Dermis microvascular lymphatic vessel endothelial cell (primary cell): Measurements from ENCODE around the gene DLK1. TPM values are rescaled to one million over a fixed set of nuclear protein-coding genes. Genes with fewer than 3 reads are reported as not detected.

Experiments
- DNase-seq, 2 donors: peaks; one replicate each; pipeline versions ENCODE4 v3.0.0 to v3.0.0-alpha.2; 2010; ENCODE audit warnings: low read depth in 2 of 2
- total RNA-seq: library from RNA; depleted of rRNA; stranded (reverse); fragments of >200 nt; gene quantifications from 2 replicates; pipeline ENCODE4 v1.2.1, GENCODE V29; 2014

The DLK1 gene
- total RNA-seq, 1 donor from 2014 or later, result not detected

DNA sequence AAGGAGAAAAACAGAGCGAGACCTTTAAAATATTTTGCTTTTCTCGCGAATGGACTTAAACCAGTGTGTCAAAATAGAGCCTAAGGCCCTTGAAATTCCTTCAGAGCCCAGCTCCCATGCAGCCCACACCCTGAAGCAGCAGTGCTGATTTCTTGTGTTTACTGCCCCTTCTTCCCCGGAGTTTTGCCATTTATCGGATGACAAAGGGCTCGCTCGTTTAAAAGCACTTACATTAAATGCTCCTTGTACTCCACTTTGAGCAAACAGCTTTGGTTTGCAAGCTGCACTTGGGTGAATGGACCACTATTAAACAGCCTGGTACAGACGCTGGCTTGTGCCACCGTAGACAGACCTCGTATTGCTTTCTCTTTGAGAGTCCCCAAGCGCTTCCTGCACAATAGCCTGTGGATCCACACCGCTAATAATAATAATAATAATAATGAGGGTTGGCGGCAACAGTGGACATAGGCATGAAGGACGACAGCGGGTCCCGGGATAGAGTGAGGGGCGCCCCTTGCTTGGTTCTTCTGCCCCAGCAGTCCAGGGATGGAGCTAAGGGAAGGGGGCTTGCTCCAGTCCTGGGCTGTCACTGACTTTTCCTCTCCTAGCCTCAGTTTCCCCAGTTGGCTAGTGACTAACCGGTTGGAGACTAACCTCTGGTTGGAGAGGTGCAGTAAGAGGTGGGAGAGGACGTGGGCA is 6.6 kb downstream of the DLK1 start:
- DNase-seq, result no peak

DNA sequence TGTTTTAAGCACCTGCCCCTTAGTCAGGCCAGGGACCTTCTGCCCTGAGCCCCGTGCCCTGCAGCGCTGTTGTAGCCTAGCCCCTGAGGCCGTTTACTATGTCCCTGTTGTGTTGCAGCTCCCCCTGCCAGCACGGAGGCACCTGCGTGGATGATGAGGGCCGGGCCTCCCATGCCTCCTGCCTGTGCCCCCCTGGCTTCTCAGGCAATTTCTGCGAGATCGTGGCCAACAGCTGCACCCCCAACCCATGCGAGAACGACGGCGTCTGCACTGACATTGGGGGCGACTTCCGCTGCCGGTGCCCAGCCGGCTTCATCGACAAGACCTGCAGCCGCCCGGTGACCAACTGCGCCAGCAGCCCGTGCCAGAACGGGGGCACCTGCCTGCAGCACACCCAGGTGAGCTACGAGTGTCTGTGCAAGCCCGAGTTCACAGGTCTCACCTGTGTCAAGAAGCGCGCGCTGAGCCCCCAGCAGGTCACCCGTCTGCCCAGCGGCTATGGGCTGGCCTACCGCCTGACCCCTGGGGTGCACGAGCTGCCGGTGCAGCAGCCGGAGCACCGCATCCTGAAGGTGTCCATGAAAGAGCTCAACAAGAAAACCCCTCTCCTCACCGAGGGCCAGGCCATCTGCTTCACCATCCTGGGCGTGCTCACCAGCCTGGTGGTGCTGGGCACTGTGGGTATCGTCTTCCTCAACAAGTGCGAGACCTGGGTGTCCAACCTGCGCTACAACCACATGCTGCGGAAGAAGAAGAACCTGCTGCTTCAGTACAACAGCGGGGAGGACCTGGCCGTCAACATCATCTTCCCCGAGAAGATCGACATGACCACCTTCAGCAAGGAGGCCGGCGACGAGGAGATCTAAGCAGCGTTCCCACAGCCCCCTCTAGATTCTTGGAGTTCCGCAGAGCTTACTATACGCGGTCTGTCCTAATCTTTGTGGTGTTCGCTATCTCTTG is 7.6 kb downstream of the DLK1 start:
- no peak for DNase-seq

DNA sequence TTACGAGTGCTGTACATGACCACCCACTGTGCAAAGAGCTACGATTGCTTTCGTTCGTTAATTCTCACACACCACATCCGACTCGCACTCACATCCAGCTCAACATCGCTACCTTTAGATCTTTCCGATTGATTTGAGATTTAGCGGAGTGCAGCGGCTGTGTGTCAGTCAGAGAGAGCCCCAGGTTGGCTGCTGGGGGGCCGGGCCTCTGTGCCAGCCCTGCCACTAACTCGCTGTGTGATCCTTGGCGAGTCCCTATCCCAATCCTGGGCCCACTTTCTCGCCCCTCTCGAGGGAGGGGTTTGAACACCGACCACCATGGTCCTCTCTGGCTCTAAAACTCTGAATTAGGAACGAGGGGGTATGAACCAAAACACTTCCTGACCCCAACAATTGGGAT is 8.6 kb downstream of the DLK1 start:
- DNase-seq, result no peak

DNA sequence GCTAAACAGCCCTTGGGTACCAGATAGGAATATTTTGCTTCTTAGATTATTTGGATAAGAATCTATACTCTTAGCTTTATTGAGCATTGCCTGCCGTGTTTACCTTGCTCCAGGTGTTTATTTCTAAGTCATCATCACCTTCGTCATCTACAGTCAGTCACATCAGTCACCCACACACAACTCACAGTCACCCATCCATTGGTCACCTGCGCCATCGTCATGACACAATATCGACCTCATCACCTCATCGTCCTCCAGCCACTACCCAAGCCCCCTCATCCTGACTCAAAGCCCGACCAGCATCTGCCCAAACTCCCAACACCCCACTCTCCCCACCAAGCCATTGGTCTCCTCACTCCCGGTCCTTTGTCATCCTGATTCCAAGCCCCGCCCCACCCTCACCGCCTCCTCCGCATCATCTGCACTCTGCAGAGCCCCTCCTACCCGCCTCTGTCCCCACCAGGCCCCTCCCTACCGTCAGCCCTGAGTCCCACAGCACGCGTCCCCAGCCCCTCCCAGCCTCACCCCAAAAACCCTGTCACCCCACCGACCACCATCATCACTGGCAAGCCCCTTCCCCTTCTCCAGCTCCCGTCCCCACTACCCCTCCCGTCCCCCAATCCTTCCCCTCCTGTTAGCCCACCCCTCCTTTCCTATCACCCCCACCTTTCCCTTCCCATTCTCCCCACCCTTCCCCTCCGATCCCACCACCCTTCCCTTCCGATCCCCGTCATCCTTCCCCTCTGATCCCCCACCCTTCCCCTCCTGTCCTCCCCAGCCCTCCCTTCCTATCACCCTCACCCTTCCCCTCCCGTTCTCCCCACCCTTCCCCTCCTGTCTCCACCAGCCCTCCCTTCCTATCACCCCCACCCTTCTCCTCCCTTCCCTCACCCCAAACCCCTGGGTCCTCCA is 9.8 kb downstream of the DLK1 start:
- DNase-seq, result no peak

DNA sequence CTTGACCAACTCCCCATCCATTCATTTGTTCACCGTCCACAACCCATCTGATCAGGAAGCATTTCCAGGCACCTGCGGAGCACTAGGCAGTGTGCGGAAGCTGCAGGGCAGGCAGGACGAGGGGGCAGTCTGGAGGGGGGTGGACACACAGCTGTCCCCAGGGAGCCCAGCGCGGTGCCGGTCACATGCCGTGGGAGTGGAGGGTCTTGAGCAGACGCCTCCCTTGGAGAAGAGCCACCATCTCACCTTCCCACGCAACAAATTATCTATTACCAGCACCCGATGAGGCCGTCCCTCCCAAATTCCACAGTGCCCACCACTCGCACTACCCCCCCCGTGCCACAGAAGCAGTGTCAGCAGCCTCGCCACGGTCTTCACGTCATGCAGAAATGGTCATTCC is 10.8 kb downstream of the DLK1 start:
- no peak for DNase-seq

DNA sequence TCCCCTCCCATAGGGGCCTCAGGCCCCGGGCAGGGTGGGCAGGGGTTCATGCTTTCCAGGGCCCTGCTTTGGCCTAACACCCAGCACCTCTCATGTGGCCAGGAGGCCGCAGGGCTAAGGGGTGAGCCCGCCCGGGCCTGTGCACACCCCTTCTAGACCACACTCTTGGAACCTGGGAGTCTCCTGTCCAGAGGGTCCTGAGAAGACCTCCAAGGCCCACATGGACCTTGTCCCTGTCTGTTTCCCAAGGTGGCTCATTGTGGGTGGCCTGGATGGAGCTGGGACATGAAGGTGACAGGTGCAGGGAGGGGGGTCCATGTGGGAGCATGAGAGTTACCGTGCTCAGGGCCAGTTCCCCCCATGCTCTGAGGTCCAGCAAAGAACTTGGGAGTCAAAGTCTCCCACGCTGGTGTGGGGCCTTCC is 11.6 kb downstream of the DLK1 start:
- DNase-seq, result no peak

DNA sequence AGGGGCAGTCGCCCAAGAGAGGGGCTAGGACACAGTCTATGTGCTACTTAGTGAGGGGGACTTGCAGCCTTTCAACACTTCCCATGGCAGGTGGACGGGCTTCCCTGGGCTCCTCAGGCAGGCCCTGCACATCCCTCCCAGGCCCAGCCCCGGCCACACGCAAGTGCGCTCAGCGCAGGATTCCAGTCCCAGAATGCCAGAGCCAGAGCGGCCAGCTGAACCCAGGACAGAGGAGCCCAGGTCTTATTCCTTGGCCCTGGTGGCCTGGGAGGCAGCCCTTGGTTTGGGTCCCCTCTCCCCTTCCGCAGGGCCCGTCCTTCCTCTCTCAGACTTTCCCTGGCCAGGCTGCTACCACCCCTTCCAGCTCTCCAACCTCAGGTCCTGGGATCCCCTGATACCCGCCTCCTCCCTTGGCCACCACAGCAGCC is 12.0 kb downstream of the DLK1 start:
- no peak for DNase-seq

DNA sequence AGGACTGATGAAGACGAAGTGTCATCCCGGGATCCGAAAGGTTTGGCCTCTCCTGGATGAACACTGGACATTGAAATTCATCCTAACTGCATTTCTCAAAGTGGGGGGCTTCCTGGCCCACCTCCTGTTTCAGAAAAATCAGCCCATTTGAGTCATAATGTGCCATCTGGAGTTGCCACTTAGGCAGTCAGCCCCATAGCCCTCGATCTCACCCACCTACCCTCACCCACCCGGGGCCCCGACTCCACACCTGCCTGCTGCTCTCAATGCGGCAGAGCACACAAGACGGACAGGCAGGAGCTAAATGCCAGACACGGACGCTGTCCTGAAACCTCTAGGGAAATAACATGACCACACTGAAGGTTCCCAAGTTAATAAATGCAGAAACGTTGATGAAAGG is 12.6 kb downstream of the DLK1 start:
- no peak for DNase-seq

DNA sequence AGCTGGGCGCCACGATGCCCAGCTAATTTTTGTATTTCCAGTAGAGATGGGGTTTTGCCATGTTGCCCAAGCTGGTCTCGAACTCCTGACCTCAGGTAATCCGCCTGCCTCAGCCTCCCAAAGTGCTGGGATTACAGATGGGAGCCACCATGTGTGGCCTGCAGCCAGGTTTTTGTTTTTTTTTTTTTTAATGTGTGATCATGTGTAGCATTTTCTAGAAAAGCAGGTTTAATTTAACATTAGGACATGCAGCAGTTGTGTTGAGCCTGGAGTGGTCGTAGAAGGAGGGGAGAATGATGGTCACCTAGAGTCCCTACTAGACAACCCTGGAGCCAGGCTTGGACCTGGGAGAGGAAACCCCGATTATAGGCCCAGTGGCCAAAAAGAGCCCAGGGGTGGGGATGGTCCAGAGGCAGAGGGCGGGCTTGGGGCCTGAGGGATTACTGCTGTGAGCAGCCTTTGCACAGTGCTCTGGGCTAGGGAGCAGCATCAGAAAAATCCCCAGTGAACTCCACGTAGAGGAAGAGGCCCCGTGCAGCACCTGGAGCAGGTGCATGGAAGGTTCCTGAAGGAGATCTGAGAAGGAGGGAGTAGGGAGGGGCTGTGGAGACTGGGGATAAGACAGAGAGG is 13.6 kb downstream of the DLK1 start:
- DNase-seq, result no peak

DNA sequence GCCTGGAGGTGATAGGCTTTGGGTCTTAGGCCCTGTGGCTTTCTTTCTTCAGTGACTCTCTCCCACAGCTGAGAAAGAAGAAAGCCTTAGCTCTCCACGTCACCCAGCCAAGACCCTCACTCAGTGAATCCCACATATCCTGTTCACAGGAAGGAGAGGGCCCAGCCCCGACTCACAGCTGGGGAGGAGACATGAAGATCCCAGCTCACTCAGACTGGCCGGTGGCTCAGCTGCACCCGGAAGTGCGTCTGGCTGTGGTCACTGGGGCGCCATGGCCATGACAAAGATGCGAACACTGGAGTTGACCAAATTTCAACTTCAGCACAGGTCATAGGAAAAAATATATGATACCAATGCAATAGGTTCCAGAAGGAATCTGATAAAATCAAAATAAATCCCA is 14.2 kb downstream of the DLK1 start:
- DNase-seq, result no peak

DNA sequence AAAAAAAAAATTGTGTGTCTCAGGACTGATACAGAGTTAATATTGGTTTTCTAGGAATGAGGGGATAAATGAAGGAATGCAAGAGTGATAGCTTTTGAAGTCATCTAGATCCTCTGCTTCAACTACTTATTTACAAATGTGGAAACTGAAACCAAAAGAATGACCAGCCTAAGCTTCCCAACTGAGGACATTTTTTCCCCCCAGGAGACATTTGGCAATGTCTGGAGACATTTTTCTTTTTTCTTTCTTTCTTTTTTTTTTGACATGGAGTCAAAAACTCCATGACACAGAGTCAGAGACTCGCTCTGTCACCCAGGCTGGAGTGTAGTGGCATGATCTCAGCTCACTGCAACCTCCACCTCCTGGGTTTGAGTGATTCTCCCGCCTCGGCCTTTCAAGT is 15.3 kb downstream of the DLK1 start:
- DNase-seq, result no peak

DNA sequence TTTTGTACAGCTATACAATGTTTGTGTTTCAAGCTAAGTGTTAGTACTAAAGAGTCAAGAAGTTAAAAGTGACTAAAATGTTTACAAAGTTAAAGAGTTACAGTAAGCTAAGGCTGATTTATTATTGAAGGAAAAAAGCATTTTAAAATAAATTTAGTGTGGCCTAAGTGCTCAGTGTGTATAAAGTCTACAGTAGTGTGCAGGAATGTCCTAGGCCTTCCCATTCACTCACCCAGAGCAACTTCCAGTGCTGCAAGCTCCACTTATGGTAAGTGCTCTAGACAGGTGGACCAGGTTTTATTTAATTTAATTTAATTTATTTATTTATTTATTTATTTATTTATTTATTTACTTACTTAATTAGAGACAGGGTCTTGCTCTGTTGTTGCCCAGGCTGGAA is 19.6 kb downstream of the DLK1 start:
- DNase-seq, result no peak

DNA sequence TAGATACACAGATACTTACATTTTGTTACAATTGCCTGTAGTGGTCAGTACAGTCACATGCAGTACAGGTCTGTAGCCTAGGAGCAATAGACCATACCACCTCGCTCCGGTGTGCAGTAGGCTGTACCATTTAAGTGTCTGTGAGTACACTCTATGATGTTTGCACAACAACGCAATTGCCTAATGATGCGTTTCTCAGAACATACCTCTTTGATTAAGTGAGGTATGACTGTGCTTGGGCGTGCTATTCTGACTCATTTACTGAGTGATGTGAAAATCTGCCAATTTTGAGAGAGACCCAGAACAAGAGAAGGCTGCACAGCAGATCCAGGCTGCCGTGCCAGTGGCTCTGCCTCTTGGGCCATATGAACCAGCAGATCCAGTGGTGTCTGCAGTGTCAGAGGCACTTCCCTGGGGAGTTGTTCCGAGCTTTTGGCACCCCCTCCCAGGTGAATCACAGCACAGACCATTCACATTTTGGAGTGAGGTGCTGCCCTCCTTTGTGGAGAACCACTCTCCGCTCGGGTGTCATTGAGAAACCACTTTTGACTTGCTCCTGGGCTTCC is 20.4 kb downstream of the DLK1 start:
- no peak for DNase-seq

DNA sequence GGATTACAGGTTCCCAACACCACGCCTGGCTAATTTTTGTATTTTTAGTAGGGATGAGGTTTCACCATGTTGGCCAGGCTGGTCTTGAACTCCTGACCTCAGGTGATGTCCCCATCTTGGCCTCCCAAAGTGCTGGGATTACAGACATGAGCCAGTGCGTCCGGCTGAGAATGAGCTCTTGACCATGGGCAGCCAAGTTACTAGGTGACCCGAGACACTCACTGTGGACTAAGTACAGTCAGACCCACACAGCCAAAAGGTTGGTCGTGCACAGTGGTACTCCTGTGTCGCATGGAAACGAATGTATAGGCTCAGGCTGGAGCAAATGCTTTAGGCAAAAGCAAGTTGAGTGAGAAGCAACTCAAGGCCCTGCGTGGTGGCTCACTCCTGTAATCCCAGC is 21.0 kb downstream of the DLK1 start:
- no peak for DNase-seq

DNA sequence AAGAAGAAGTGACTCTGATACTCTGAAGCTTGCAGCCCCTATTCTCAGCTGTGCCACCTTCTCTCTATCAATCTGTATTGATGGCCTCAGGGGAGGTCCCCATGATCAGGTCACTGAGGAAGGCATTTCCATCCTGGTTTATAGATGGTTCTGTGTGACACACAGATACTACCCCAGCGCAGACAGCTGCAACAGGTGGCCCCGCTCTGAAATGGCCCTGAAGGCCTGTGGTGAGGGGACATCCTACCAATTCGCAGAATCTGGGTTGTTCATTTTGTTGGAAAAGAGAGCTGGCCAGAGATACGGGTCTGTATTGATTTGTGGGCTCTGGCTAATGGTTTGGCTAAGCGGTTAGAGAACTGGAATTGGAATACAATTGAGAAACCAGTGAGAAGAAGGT is 21.7 kb downstream of the DLK1 start:
- DNase-seq, result no peak

DNA sequence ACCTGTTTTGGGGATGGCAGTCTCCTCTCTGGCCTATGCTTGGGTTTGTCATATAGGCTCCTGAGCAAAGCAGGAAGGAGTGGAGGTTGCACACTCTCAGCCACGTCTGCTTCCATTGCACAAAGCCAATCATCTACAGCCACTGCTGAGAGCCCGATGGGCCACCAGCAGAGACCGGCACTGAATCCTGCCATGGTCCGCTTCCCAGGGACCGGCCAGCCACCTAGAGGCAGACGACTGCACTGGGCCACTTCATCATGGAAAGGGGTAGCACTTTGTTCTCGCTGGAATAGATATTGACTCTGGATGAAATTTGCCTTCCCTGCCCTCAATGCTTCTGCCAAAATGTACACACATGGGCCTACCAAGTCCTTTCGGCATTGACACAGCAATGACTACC is 22.3 kb downstream of the DLK1 start:
- DNase-seq, result no peak

DNA sequence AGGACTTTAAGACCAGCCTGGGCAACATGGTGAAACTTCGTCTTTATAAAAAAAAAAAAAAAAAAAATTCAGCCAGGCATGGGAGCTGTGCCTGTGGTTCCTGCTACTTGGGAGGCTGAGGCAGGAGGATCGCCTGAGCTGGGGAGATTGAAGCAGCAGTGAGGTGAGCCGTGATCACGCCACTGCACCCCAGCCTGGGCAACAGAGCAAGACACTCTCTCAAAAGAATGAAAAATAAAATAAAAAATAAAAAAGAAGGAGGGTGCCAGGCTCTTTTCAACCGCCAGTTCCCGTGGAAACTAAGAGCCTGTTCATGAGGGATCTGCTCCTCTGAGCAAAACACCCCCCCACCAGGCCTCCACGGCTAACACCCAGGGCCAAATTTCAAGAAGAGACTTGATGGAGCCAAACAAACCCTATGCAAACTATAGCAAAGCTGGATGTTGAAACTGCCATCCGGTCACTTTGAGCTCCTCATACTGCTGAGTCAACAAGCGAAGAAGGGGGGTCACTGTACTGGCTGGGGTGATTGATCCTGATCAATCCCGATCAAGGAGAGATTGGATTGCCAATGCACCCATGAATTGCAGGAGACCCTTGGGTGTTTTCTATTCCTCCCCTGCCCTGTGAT is 23.4 kb downstream of the DLK1 start:
- DNase-seq, result no peak

DNA sequence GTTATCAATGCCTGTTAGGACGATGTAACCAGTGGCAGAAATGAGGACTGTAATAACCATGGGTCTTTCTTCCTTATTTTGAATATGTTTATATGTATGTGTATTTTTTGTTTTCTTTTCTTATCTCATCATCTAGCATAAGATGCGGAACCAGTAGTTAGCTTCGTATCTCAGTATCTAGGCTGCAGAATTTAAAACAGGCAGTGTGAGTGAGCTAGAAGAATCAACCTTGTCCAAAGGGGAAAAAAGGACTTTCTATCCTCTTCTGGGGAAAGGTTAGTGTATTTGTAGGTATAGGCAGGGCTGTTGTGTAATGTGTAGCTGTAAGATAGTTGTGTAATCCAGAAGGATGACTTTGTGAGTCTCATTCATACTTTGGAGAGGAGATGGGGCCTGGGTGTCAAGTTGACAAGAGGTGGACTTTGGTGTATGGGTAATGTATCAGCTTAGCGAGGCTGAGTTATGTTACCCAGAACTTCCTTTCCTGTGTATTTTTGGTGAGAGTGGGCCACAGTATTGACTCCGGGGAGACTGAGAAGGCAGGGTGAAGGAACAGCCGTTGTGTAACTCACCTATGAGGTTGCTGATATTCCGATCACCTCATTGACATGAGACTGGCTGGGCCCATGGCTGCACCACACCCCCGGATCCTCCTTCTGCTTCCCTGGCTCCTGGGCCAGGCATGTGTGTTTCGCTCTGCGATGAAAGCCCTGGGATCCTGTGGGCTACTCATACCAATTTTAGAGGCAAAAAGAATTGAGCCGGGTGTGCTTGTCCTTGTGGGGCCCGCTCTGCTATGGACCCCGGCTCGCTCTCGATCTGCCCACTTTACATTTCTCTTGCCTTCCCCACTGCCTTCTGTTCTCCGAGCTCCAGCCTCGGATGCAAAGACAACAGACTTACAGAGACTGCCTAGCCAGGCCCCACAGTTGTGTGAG is 24.3 kb downstream of the DLK1 start:
- DNase-seq, result no peak

DNA sequence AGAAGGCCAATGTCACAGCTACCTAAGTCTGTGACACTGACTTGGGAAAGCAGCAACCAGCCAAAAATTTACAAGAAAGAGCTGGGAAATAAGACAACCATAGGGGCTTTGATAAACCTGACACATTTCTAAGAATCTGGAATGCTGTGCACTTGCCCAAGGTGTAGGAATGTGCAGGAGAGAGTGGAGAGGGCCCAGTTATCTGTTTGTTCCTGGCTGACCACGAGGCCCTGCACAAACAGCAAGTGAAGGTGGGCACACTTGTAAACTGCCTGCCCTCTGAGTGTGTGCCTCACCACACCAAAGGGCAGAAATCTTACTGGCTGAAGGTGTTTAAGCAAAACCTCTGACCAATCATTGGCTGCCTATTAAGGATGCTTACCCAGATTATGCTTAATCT is 27.3 kb downstream of the DLK1 start:
- no peak for DNase-seq
